ENCODE results near the gene RPL27A. TPM values are rescaled to one million over a fixed set of nuclear protein-coding genes. Genes with fewer than 3 reads are reported as not detected.

The RPL27A gene
- total RNA-seq, 4 donors from 2014 or later: 921 to 1,566 (median 1,106) TPM

GRCh38 chr11:8731647-8732323 is 49.2 kb downstream of the RPL27A start:
- peaks cover 5 to 59% (median 9%) of the 10 kb centered on the region in 3 donors for H3K36me3 ChIP-seq
- TF ChIP-seq, protein P1, sequence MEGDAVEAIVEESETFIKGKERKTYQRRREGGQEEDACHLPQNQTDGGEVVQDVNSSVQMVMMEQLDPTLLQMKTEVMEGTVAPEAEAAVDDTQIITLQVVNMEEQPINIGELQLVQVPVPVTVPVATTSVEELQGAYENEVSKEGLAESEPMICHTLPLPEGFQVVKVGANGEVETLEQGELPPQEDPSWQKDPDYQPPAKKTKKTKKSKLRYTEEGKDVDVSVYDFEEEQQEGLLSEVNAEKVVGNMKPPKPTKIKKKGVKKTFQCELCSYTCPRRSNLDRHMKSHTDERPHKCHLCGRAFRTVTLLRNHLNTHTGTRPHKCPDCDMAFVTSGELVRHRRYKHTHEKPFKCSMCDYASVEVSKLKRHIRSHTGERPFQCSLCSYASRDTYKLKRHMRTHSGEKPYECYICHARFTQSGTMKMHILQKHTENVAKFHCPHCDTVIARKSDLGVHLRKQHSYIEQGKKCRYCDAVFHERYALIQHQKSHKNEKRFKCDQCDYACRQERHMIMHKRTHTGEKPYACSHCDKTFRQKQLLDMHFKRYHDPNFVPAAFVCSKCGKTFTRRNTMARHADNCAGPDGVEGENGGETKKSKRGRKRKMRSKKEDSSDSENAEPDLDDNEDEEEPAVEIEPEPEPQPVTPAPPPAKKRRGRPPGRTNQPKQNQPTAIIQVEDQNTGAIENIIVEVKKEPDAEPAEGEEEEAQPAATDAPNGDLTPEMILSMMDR (IDR thresholded peaks at IDR 0.05): no peak
- no peak for TF ChIP-seq POLR2A (IDR thresholded peaks at IDR 0.05)

GRCh38 chr11:8732324-8732670 is 49.7 kb downstream of the RPL27A start:
- H3K9me3 ChIP-seq: no peaks in the 10 kb centered on the region
- 54 to 61% methylated on average over 3 of the region's 3 CpGs for WGBS, 2 donors
- TF ChIP-seq, protein P1 (IDR thresholded peaks at IDR 0.05): no peak
- TF ChIP-seq POLR2A (IDR thresholded peaks at IDR 0.05): no peak
- peaks cover 5 to 62% (median 9%) of the 10 kb centered on the region in 3 donors for H3K36me3 ChIP-seq
- intact Hi-C loops (cut with DNase I): no loop called here
- no peaks in the 10 kb centered on the region for H3K27me3 ChIP-seq
- DNase-seq: no peak
- H3K4me1 ChIP-seq: peaks cover 23 to 60% (median 29%) of the 10 kb centered on the region in 3 donors
- H3K4me3 ChIP-seq: no peak overlapping the region
- H3K27ac ChIP-seq: peak overlapping the region; percentile 63 to 84 (median 81)

More at GRCh38 chr11:8731647-8732323, 49.2 kb downstream of the RPL27A start:
- Histone ChIP-seq H3K27me3 (no peaks in the 10 kb centered on the region), H3K9me3 (no peaks in the 10 kb centered on the region), H3K4me3 (no peak overlapping the region), H3K27ac (peak overlapping the region; percentile 63 to 84 (median 81)), H3K4me1 (peaks cover 23 to 65% (median 34%) of the 10 kb centered on the region in 3 donors)
- 55 to 71% methylated on average over 3 of the region's 3 CpGs for WGBS, 2 donors
- intact Hi-C loops (cut with DNase I): no loop called here
- DNase-seq: no peak

DNA sequence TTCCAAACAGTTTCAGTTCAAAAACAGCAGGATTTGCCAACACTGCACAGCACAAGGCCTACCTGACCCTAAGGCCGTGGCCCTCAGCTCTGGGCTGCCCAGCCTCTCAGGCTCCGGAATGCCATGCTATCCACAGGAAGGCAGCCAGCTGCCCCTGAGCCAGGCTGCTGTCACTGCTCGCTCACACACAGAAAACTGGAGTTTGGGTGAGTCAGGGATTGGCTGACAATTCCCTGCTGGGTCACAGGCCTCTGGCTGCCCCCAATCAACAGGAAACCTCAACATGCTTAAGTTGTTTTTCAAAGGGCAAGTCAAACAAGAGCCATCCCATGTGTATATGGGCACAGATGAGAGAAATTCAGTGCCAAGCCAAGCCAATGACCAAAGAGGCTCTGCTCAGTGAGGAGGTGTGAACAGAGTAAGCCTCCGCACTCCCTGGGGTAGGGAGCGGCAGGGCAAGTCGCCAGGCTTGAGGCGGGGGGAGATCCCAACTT is 50.2 kb downstream of the RPL27A start:
- TF ChIP-seq POLR2A (IDR thresholded peaks at IDR 0.05): no peak
- TF ChIP-seq, protein P1 (IDR thresholded peaks at IDR 0.05): no peak

DNA sequence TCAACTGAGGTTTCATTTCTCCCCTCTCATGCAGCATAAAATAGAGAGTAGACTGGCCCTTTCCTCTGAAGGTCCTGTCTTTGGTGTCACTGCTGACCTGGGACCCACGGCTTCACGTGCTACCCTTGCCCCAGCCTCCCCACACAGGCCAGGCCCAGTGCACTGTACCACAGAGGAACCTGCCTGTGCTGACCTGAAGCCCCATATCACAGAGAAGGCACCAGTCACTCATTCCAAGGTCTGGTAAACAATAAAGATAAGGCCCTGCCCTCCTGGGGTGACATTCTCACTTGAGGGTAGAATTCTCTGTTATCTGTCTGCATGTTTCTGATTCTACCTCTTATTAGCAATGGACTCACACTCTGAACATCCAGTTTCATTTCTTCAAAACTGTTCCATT is 51.3 kb downstream of the RPL27A start:
- no peak for TF ChIP-seq POLR2A (IDR thresholded peaks at IDR 0.05)
- TF ChIP-seq, protein P1 (IDR thresholded peaks at IDR 0.05): no peak
- Histone ChIP-seq H3K36me3 (peaks cover 5 to 67% (median 9%) of the 10 kb centered on the region in 3 donors), H3K27me3 (no peaks in the 10 kb centered on the region), H3K9me3 (no peaks in the 10 kb centered on the region), H3K4me3 (no peak overlapping the region), H3K4me1 (peaks cover 18 to 46% (median 28%) of the 10 kb centered on the region in 3 donors), H3K27ac (peak overlapping the region; percentile 63 to 84 (median 81))
- 80 to 93% methylated on average over 1 to 2 of the region's 2 CpGs for WGBS, 2 donors
- intact Hi-C loops (cut with DNase I): no loop called here
- DNase-seq: no peak

More for the DNA sequence above, 50.2 kb downstream of the RPL27A start:
- H3K4me1 ChIP-seq: peaks cover 23 to 55% (median 28%) of the 10 kb centered on the region in 3 donors
- H3K36me3 ChIP-seq: peaks cover 5 to 66% (median 9%) of the 10 kb centered on the region in 3 donors
- H3K27ac ChIP-seq: peak overlapping the region; percentile 63 to 84 (median 81)
- H3K4me3 ChIP-seq: no peak overlapping the region
- intact Hi-C loops (cut with DNase I): no loop called here
- WGBS, 2 donors: 47 to 55% methylated on average over 4 of the region's 7 CpGs
- no peaks in the 10 kb centered on the region for H3K27me3 ChIP-seq
- H3K9me3 ChIP-seq: no peaks in the 10 kb centered on the region
- DNase-seq: no peak

- Histone ChIP-seq H3K4me1 (peaks cover 18 to 37% (median 28%) of the 10 kb centered on the region in 3 donors), H3K4me3 (no peak overlapping the region), H3K27ac (peak overlapping the region in 1 of 4 donors; percentile 5), H3K27me3 (no peaks in the 10 kb centered on the region), H3K9me3 (no peaks in the 10 kb centered on the region), H3K36me3 (peaks cover 1 to 57% (median 8%) of the 10 kb centered on the region in 3 donors)
- WGBS, 2 donors: 81 to 90% methylated on average over 6 to 8 of the region's 8 CpGs
- intact Hi-C loops (cut with DNase I): no loop called here
- no peak for TF ChIP-seq POLR2A (IDR thresholded peaks at IDR 0.05)
- TF ChIP-seq, protein P1 (IDR thresholded peaks at IDR 0.05): no peak
- no peak for DNase-seq
Observed at GRCh38 chr11:8735094-8735493, 52.5 kb downstream of the RPL27A start.
